Lung (tissue), 12 donors: ENCODE measurements around the gene ALDH3A2. TPM values are rescaled to one million over a fixed set of nuclear protein-coding genes. Genes with fewer than 3 reads are reported as not detected.

ENCODE experiments used
- ATAC-seq: fragments of 200-7000 bp; cut with Tn5 transposase; one replicate; pipeline ENCODE4 v1.9.1; 2020; ENCODE audit warnings: moderate number of reproducible peaks; ENCODE audit not compliant: insufficient read depth, low FRiP score
- DNase-seq, 3 donors: peaks; one replicate each; pipeline ENCODE4 v3.0.0-alpha.2; 2013 to 2017
- H3K27ac ChIP-seq, 2 donors: one replicate each; pipeline ENCODE4 v1.5.1; 2013; ENCODE audit warnings: mild to moderate bottlenecking in 2 of 2, moderate library complexity in 2 of 2, control low read depth in 1 of 2, inconsistent platforms in 1 of 2, low read depth in 1 of 2, low read length in 1 of 2
- H3K27me3 ChIP-seq, 3 donors: one replicate each; pipeline ENCODE4 v1.5.1; 2013; ENCODE audit warnings: low read length in 2 of 3; ENCODE audit not compliant: control insufficient read depth in 3 of 3, insufficient read depth in 3 of 3
- H3K36me3 ChIP-seq, 4 donors: one replicate each; pipeline ENCODE4 v1.5.1; 2013; ENCODE audit warnings: low read length in 4 of 4, mild to moderate bottlenecking in 1 of 4, moderate library complexity in 1 of 4; ENCODE audit not compliant: control insufficient read depth in 4 of 4, insufficient read depth in 4 of 4
- H3K4me1 ChIP-seq, 5 donors: one replicate each; pipeline ENCODE4 v1.5.1; 2013; ENCODE audit warnings: low read length in 5 of 5, mild to moderate bottlenecking in 2 of 5, moderate library complexity in 1 of 5; ENCODE audit not compliant: control insufficient read depth in 5 of 5, insufficient read depth in 5 of 5
- H3K4me3 ChIP-seq: one replicate; pipeline ENCODE4 v1.5.1; 2013; ENCODE audit warnings: mild to moderate bottlenecking, control low read depth, moderate library complexity
- H3K9ac ChIP-seq, 2 donors: one replicate each; pipeline ENCODE4 v1.5.1; 2013; ENCODE audit warnings: low read length in 2 of 2, control low read depth in 1 of 2; ENCODE audit not compliant: insufficient read depth in 1 of 2
- H3K9me3 ChIP-seq, 4 donors: one replicate each; pipeline ENCODE4 v1.5.1; 2013; ENCODE audit warnings: low read length in 3 of 4, mild to moderate bottlenecking in 1 of 4, moderate library complexity in 1 of 4; ENCODE audit not compliant: control insufficient read depth in 4 of 4, insufficient read depth in 3 of 4
- WGBS, 2 donors: extraction: QIAGEN DNeasy Blood & Tissue Kit; methylation state at CpG; one replicate each; pipeline ENCODE4 v1.1.7; 2013; 5-methylcytosine and 5-hydroxymethylcytosine counted together
- polyA plus RNA-seq, 2 donors: library from polyadenylated mRNA; stranded (reverse); fragments of 200-250 nt; gene quantifications; one replicate each; pipeline ENCODE4 v1.2.1, GENCODE V29; 2013
- total RNA-seq, 2 donors: library from RNA; depleted of rRNA in 1 of 2; stranded (reverse); fragments of >200 nt in 1 of 2; gene quantifications; one replicate each; pipeline ENCODE4 v1.2.1, GENCODE V29; 2014 to 2021
- TF ChIP-seq, protein P1 (sequence below): IDR thresholded peaks from 2 replicates; pipeline ENCODE4 v1.5.1; 2012; ENCODE audit warnings: mild to moderate bottlenecking; ENCODE audit errors: control extremely low read depth, extremely low read depth
- donor health status: control.
- donor health status: control.
- donor health status: Bipolar disorder and iron deficiency.
- donor health status: healthy.
- donor health status: DM: yes; HTN: yes; CAD: no.

The ALDH3A2 gene
- total and polyA plus RNA-seq, 4 donors: 50.7 to 107 (median 79.3) TPM

DNA sequence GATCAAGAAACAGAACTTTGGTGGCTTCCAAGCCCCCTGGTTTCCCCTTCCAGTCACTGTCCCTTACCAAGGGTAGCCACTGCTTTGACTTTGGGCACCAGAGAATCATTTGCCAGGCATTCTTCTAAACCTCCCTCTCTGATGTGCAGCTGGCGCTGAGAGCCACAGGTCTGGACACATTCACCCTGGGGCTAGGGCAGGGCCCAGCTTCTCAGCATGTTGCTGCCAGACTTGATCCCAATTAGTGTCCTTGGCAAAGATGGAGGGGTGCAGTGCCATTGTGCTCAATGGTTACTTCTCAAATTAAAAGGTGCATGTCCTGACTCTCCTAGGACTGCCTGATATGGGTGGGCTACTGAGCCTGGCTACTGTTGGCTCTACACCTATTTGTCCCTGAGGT, 75.4 kb downstream of the ALDH3A2 start:
- no peak for DNase-seq
- H3K36me3 ChIP-seq: no peaks in the 10 kb centered on the region
- no peaks in the 10 kb centered on the region for H3K9me3 ChIP-seq
- WGBS, 2 donors: 96 to 97% methylated on average over 1 of the region's 1 CpG
- no peak for ATAC-seq
- H3K27ac ChIP-seq: no peak overlapping the region
- H3K4me1 ChIP-seq: peaks cover 9 to 25% (median 22%) of the 10 kb centered on the region in 5 donors
- no peak overlapping the region for H3K4me3 ChIP-seq
- no peaks in the 10 kb centered on the region for H3K27me3 ChIP-seq
- TF ChIP-seq, protein P1, sequence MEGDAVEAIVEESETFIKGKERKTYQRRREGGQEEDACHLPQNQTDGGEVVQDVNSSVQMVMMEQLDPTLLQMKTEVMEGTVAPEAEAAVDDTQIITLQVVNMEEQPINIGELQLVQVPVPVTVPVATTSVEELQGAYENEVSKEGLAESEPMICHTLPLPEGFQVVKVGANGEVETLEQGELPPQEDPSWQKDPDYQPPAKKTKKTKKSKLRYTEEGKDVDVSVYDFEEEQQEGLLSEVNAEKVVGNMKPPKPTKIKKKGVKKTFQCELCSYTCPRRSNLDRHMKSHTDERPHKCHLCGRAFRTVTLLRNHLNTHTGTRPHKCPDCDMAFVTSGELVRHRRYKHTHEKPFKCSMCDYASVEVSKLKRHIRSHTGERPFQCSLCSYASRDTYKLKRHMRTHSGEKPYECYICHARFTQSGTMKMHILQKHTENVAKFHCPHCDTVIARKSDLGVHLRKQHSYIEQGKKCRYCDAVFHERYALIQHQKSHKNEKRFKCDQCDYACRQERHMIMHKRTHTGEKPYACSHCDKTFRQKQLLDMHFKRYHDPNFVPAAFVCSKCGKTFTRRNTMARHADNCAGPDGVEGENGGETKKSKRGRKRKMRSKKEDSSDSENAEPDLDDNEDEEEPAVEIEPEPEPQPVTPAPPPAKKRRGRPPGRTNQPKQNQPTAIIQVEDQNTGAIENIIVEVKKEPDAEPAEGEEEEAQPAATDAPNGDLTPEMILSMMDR: no peak
- H3K9ac ChIP-seq: no peak overlapping the region

DNA sequence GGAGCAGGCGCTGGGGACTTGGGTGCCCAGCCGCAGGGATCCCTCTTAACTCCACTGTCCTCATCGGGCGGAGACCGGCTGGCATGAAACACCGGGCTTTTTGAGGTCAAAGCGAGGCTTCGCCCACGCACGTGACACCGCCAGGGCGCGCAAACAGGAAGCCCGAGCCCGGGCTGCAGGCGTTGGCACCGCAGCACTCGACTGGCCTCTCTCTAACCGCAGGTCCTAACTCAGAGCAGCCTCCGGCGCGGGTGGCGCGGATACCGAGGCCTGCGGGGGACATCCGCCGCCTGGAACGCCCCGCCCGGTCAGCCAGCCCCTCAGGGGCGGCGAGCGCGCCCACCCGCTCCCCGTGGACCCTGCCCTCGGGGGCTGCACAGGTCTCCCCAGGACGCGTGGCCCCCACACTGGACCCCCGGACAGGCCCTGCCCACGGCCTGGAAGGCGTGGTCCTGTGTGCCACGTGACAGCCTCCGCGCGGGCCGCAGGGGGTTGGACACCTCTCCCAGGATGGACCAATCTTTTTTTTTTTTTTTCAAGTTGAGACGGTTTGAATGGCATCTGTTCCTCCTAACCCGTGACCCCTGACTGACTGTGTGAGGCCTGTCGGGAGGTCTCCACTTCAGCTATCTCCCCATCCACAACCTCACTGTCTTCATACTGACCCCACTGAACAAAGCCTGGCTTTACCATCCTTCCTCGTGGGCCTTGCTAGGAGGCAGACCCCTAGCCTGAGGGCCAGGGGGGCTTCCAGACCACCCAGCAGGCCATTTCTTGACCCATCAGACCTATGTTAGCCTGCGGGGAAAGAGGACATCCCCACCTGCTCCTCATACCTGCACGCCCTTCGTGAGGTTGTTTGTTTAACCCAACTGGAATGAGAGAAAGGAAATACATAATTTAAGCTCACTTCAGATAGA, 76.2 kb downstream of the ALDH3A2 start:
- TF ChIP-seq, protein P1: no peak
- H3K4me1 ChIP-seq: peaks cover 9 to 29% (median 24%) of the 10 kb centered on the region in 5 donors
- no peaks in the 10 kb centered on the region for H3K9me3 ChIP-seq
- no peaks in the 10 kb centered on the region for H3K36me3 ChIP-seq
- H3K9ac ChIP-seq: no peak overlapping the region
- ATAC-seq (peak; percentile 36), DNase-seq (peak in 2 of 3 donors; percentile 33 to 48)
- no peaks in the 10 kb centered on the region for H3K27me3 ChIP-seq
- 31 to 38% methylated on average over 40 to 55 of the region's 55 CpGs for WGBS, 2 donors
- H3K27ac ChIP-seq: peak overlapping the region in 1 of 2 donors; percentile 64
- H3K4me3 ChIP-seq: no peak overlapping the region

DNA sequence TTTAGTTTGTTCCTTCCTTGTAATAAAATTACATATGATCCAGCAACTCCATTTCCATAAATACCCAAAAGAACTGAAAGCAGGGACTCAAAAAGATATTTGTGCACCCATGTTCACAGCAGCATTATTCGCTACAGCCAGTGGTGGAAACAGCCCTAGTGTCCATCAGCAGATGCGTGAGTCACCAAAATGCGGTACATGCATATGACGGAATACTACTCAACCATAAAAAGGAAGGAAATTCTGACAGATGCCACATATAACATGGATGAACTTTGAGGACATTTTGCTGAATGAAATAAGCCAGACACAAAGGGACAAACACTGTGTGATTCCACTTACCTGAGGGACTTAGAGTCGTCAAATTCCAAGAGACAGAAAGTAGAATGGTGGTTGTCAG, 76.9 kb downstream of the ALDH3A2 start:
- Histone ChIP-seq H3K27me3 (no peaks in the 10 kb centered on the region), H3K9ac (no peak overlapping the region), H3K27ac (peak overlapping the region in 1 of 2 donors; percentile 28), H3K36me3 (no peaks in the 10 kb centered on the region), H3K4me1 (peaks cover 9 to 26% (median 21%) of the 10 kb centered on the region in 5 donors), H3K4me3 (no peak overlapping the region), H3K9me3 (no peaks in the 10 kb centered on the region)
- no peak for ATAC-seq
- TF ChIP-seq, protein P1: no peak
- DNase-seq: no peak
- 75 to 87% methylated on average over 5 of the region's 5 CpGs for WGBS, 2 donors
